ENCODE measurements around the gene TNFRSF11A. TPM values are rescaled to one million over a fixed set of nuclear protein-coding genes. Genes with fewer than 3 reads are reported as not detected.

TNFRSF11A gene
- total RNA-seq, 1 experiment from 2014 or later: 3.2 TPM

GRCh38 chr18:62323483-62324180 lies 1.5 kb upstream of the TNFRSF11A start:
- H3K79me2 ChIP-seq (ENCODE audit: insufficient read depth, low read length): no peaks in the 10 kb centered on the region
- no peak overlapping the region for H2AFZ ChIP-seq (ENCODE audit: low read depth, low read length, poor library complexity, severe bottlenecking)
- no TSS peak for BruUV-seq (replicated peaks)
- H3K27ac ChIP-seq (ENCODE audit: low read depth, low read length): no peak overlapping the region
- ChIA-PET CTCF (interaction anchor here (1.8 to 2.1 kb wide), 2 partner anchors 8 to 36 kb away, joined by 6 to 8 read pairs; no protein-coding TSS in a partner anchor), RAD21 (ENCODE audit: low non-redundant PET in 1 of 2, low total read pairs in 2 of 2, uncharacterized antibody in 2 of 2, unreplicated experiment in 2 of 2) (no interaction called here), POLR2A (no interaction called here)
- no peak overlapping the region for H3K4me3 ChIP-seq (replicated peaks in 1 of 2; ENCODE audit: low read depth in 1 of 2, low read length in 2 of 2)
- peaks cover 5 to 12% of the 10 kb centered on the region in 2 experiments; a peak in 2 of 4 replicates for H3K4me1 ChIP-seq (ENCODE audit: control insufficient read depth in 1 of 2, insufficient read depth in 2 of 2, low read length in 2 of 2)
- H4K20me1 ChIP-seq (ENCODE audit: insufficient read depth): no peaks in the 10 kb centered on the region
- H3K9me2 ChIP-seq (ENCODE audit: insufficient read depth): no peaks in the 10 kb centered on the region
- TF ChIP-seq POLR2A (IDR thresholded peaks at IDR 0.05; ENCODE audit: borderline replicate concordance, extremely low read depth, insufficient read depth, insufficient read length) (no peak), EZH2phosphoT487 (IDR thresholded peaks at IDR 0.05; ENCODE audit: borderline replicate concordance) (no peak), TCF7L2 (IDR thresholded peaks at IDR 0.05; ENCODE audit: borderline replicate concordance, extremely low read depth, insufficient read depth, insufficient read length) (no peak), RAD21 (IDR thresholded peaks at IDR 0.05; ENCODE audit: low read depth) (no peak), JUND (IDR thresholded peaks at IDR 0.05) (no peak), CEBPB (IDR thresholded peaks at IDR 0.05; ENCODE audit: low read depth) (no peak), POLR2AphosphoS5 (IDR thresholded peaks at IDR 0.05; ENCODE audit: low read depth, low read length) (no peak), SIN3A (IDR thresholded peaks at IDR 0.05; ENCODE audit: low read depth) (no peak), ZBTB33 (IDR thresholded peaks at IDR 0.05; ENCODE audit: extremely low read depth, insufficient replicate concordance, low read length) (no peak), ELF1 (IDR thresholded peaks at IDR 0.05; ENCODE audit: borderline replicate concordance, low read depth) (no peak), CBX3 (IDR thresholded peaks at IDR 0.05; ENCODE audit: low read depth) (no peak), CTCF (IDR thresholded peaks at IDR 0.05 in 2 of 3, conservative IDR thresholded peaks at IDR 0.05 in 1 of 3; ENCODE audit: borderline replicate concordance in 1 of 3, insufficient read depth in 1 of 3, low read depth in 2 of 3, low read length in 2 of 3) (no peak), ZNF274 (IDR thresholded peaks at IDR 0.05; ENCODE audit: low read depth, low read length) (no peak), REST (IDR thresholded peaks at IDR 0.05; ENCODE audit: low read depth) (no peak), FOSL1 (IDR thresholded peaks at IDR 0.05; ENCODE audit: low read depth) (no peak), SP1 (IDR thresholded peaks at IDR 0.05; ENCODE audit: low read depth) (no peak), EGR1 (IDR thresholded peaks at IDR 0.05; ENCODE audit: low read depth) (no peak), EZH2 (IDR thresholded peaks at IDR 0.05) (no peak)
- TF ChIP-seq, protein P1, sequence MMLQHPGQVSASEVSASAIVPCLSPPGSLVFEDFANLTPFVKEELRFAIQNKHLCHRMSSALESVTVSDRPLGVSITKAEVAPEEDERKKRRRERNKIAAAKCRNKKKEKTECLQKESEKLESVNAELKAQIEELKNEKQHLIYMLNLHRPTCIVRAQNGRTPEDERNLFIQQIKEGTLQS (IDR thresholded peaks at IDR 0.05): no peak
- TF ChIP-seq, protein P2, sequence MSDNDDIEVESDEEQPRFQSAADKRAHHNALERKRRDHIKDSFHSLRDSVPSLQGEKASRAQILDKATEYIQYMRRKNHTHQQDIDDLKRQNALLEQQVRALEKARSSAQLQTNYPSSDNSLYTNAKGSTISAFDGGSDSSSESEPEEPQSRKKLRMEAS (IDR thresholded peaks at IDR 0.05): no peak
- intact Hi-C loops (cut with micrococcal nuclease): no loop called here
- peaks cover 29% of the 10 kb centered on the region; the same call in 1 of the 2 replicates for H3K27me3 ChIP-seq (ENCODE audit: insufficient read depth, low read length)
- H3K9me3 ChIP-seq (ENCODE audit: control insufficient read depth in 1 of 2, insufficient read depth in 1 of 2, low read depth in 1 of 2, low read length in 2 of 2): no peaks in the 10 kb centered on the region
- ATAC-seq: no peak
- H3K4me2 ChIP-seq (ENCODE audit: low read length): no peak overlapping the region
- no peak overlapping the region for H3K9ac ChIP-seq (ENCODE audit: low read length)
- H3K36me3 ChIP-seq (ENCODE audit: control insufficient read depth in 1 of 2, insufficient read depth in 2 of 2, low read length in 2 of 2): no peaks in the 10 kb centered on the region
- DNase-seq (ENCODE audit: low read depth, low spot score): no peak

Data from HCT116 (cell line).